ENCODE data around the gene BAZ1A. TPM values are rescaled to one million over a fixed set of nuclear protein-coding genes. Genes with fewer than 3 reads are reported as not detected.
A peak's percentile ranks its signal among the peaks of the same experiment; 100 is the strongest.

The BAZ1A gene
- total RNA-seq, 2 donors from 2014 or later = 25.3 to 31.5 TPM

GRCh38 chr14:34843011-34843554 lies 32.1 kb downstream of the BAZ1A start:
- Histone ChIP-seq H3K27ac (no peak overlapping the region), H3K27me3 (replicated peaks; ENCODE audit: insufficient read depth) (no peaks in the 10 kb centered on the region), H3K9me3 (no peaks in the 10 kb centered on the region), H3K4me3 (no peak overlapping the region), H3K4me1 (replicated peaks) (no peaks in the 10 kb centered on the region), H3K36me3 (no peaks in the 10 kb centered on the region)
- peak; percentile 16 for DNase-seq (ENCODE audit: low spot score)
- TF ChIP-seq POLR2AphosphoS5 (IDR thresholded peaks at IDR 0.05) (peak; percentile 48), POLR2A (IDR thresholded peaks at IDR 0.05) (no peak)
- 22% methylated on average over 3 of the region's 3 CpGs for WGBS
- intact Hi-C loops (cut with DNase I) = no loop called here

- H3K4me3 ChIP-seq = no peak overlapping the region
- no peaks in the 10 kb centered on the region for H3K4me1 ChIP-seq (replicated peaks)
- DNase-seq (ENCODE audit: low spot score) = no peak
- H3K9me3 ChIP-seq = no peaks in the 10 kb centered on the region
- intact Hi-C loops (cut with DNase I) = no loop called here
- TF ChIP-seq CTCF (IDR thresholded peaks at IDR 0.05) (no peak), POLR2A (IDR thresholded peaks at IDR 0.05) (no peak), POLR2AphosphoS5 (IDR thresholded peaks at IDR 0.05) (no peak)
- 64% methylated on average over 3 of the region's 3 CpGs for WGBS
- no peaks in the 10 kb centered on the region for H3K27me3 ChIP-seq (replicated peaks; ENCODE audit: insufficient read depth)
- H3K27ac ChIP-seq = no peak overlapping the region
- no peaks in the 10 kb centered on the region for H3K36me3 ChIP-seq
These were observed 37.3 kb downstream of the BAZ1A start for GRCh38 chr14:34837801-34838322.

- Histone ChIP-seq H3K9me3 (no peaks in the 10 kb centered on the region), H3K27ac (no peak overlapping the region), H3K36me3 (no peaks in the 10 kb centered on the region), H3K4me3 (no peak overlapping the region), H3K27me3 (replicated peaks; ENCODE audit: insufficient read depth) (no peaks in the 10 kb centered on the region), H3K4me1 (replicated peaks) (no peaks in the 10 kb centered on the region)
- TF ChIP-seq POLR2A (IDR thresholded peaks at IDR 0.05) (no peak), POLR2AphosphoS5 (IDR thresholded peaks at IDR 0.05) (no peak), CTCF (IDR thresholded peaks at IDR 0.05) (no peak)
- intact Hi-C loops (cut with DNase I) = no loop called here
- whole genome bisulfite sequencing = 100% methylated on average over 1 of the region's 1 CpG
- no peak for DNase-seq (ENCODE audit: low spot score)
These were observed 39.8 kb downstream of the BAZ1A start for GRCh38 chr14:34835312-34835711.

- TF ChIP-seq POLR2AphosphoS5 (IDR thresholded peaks at IDR 0.05) (no peak), POLR2A (IDR thresholded peaks at IDR 0.05) (no peak), CTCF (IDR thresholded peaks at IDR 0.05) (no peak)
- WGBS = 89% methylated on average over 2 of the region's 2 CpGs
- Histone ChIP-seq H3K27ac (no peak overlapping the region), H3K9me3 (no peaks in the 10 kb centered on the region), H3K36me3 (no peaks in the 10 kb centered on the region), H3K27me3 (replicated peaks; ENCODE audit: insufficient read depth) (no peaks in the 10 kb centered on the region), H3K4me1 (replicated peaks) (no peaks in the 10 kb centered on the region), H3K4me3 (no peak overlapping the region)
- intact Hi-C loops (cut with DNase I) = no loop called here
- DNase-seq (ENCODE audit: low spot score) = no peak
These were observed 41.3 kb downstream of the BAZ1A start for GRCh38 chr14:34833549-34834523.

- TF ChIP-seq CTCF (IDR thresholded peaks at IDR 0.05) (no peak), POLR2A (IDR thresholded peaks at IDR 0.05) (no peak), POLR2AphosphoS5 (IDR thresholded peaks at IDR 0.05) (no peak)
- Histone ChIP-seq H3K27me3 (replicated peaks; ENCODE audit: insufficient read depth) (no peaks in the 10 kb centered on the region), H3K36me3 (no peaks in the 10 kb centered on the region), H3K4me1 (replicated peaks) (no peaks in the 10 kb centered on the region), H3K27ac (no peak overlapping the region), H3K9me3 (no peaks in the 10 kb centered on the region), H3K4me3 (no peak overlapping the region)
- intact Hi-C loops (cut with DNase I) = no loop called here
- WGBS = 84% methylated on average over 2 of the region's 2 CpGs
- no peak for DNase-seq (ENCODE audit: low spot score)
These were observed 48.5 kb downstream of the BAZ1A start for GRCh38 chr14:34826661-34827060.

Data from prostate gland (tissue), 2 donors.